Type B pancreatic cell (in vitro differentiated cells): ENCODE results near the gene LMAN1L. TPM values are rescaled to one million over a fixed set of nuclear protein-coding genes. Genes with fewer than 3 reads are reported as not detected.

Source experiments
- microRNA-seq: library from miRNA; unstranded; fragments of <30 nt; microRNA quantifications from one replicate; pipeline ENCODE4, GENCODE V29; 2020
- total RNA-seq: library from RNA; stranded (reverse); gene quantifications from 2 replicates; pipeline ENCODE4 v1.2.1, GENCODE V29; 2021; ENCODE audit warnings: low replicate concordance

The LMAN1L gene
- total RNA-seq, 1 donor from 2014 or later = not detected

Small RNA genes lying within 50 kb of the gene (microRNA-seq; reads per million reads assigned to microRNA genes)
- gene MIR4513 = not detected
- gene MIR6882 = 1.1 reads per million

Other genes starting within 250 kb of the LMAN1L start
- gene CLK3, start 197.0 kb upstream of the LMAN1L start, total RNA-seq = 73.6 and 76.5 TPM in 2 replicates
- 72.3 and 105 TPM in 2 replicates for gene EDC3, start 116.8 kb upstream of the LMAN1L start, total RNA-seq
- gene CYP1A1, start 87.3 kb upstream of the LMAN1L start, total RNA-seq = 189 and 410 TPM in 2 replicates
- gene CYP1A2, start 64.0 kb upstream of the LMAN1L start, total RNA-seq = 1.6 TPM in 1 of 2 replicates, not detected in the other
- 77.4 and 102 TPM in 2 replicates for gene CSK, start 30.8 kb upstream of the LMAN1L start, total RNA-seq
- gene CPLX3, start 13.8 kb downstream of the LMAN1L start, total RNA-seq = not detected in 2 replicates
- 44.9 and 46.4 TPM in 2 replicates for gene ULK3, start 30.3 kb downstream of the LMAN1L start, total RNA-seq
- 58.0 and 100 TPM in 2 replicates for gene SCAMP2, start 60.5 kb downstream of the LMAN1L start, total RNA-seq
- 32.7 and 50.3 TPM in 2 replicates for gene MPI, start 77.2 kb downstream of the LMAN1L start, total RNA-seq
- gene FAM219B, start 94.0 kb downstream of the LMAN1L start, total RNA-seq = 112 and 117 TPM in 2 replicates
- 248 and 307 TPM in 2 replicates for gene COX5A, start 125.2 kb downstream of the LMAN1L start, total RNA-seq
- gene RPP25, start 143.9 kb downstream of the LMAN1L start, total RNA-seq = 9.9 and 11.3 TPM in 2 replicates
- gene SCAMP5, start 182.7 kb downstream of the LMAN1L start, total RNA-seq = 38.1 and 41.8 TPM in 2 replicates
- 19.1 and 23.6 TPM in 2 replicates for gene PPCDC, start 210.8 kb downstream of the LMAN1L start, total RNA-seq